ENCODE measurements around the gene FAM240B. TPM values are rescaled to one million over a fixed set of nuclear protein-coding genes. Genes with fewer than 3 reads are reported as not detected.

Gene FAM240B
- total RNA-seq, 1 experiment from 2014 or later: not detected

GRCh38 chr9:38685535-38685934, 34.4 kb downstream of the FAM240B start:
- H3T11ph ChIP-seq (ENCODE audit: low read length): no peak overlapping the region
- H3K23ac ChIP-seq (ENCODE audit: insufficient read length, low read depth, low read length): no peak overlapping the region
- no peaks in the 10 kb centered on the region for H4K20me1 ChIP-seq (ENCODE audit: control insufficient read depth, insufficient read depth, insufficient read length)
- no peaks in the 10 kb centered on the region for H3K9me3 Mint-ChIP-seq
- H3K27me3 ChIP-seq (ENCODE audit: insufficient read depth, low read length): no peaks in the 10 kb centered on the region
- no peak overlapping the region for H2BK15ac ChIP-seq (ENCODE audit: low read depth, low read length)
- H3K4me3 Mint-ChIP-seq: peak overlapping the region in 1 of 2 experiments; percentile 13; a peak in 1 of 5 replicates
- H3K14ac ChIP-seq (ENCODE audit: insufficient read depth, low read length): no peak overlapping the region
- H3K27me3 Mint-ChIP-seq (ENCODE audit: low read depth): no peaks in the 10 kb centered on the region
- peak overlapping the region; percentile 68 to 92 (median 89) for H3K27ac Mint-ChIP-seq
- H2BK12ac ChIP-seq (ENCODE audit: insufficient read length, low read depth, low read length): no peak overlapping the region
- no peak overlapping the region for H3K56ac ChIP-seq (ENCODE audit: insufficient read length, low read depth, low read length)
- H4K5ac ChIP-seq (ENCODE audit: insufficient read length, low read depth, low read length): no peak overlapping the region
- peaks cover 80 to 84% of the 10 kb centered on the region in 2 experiments for H3K4me1 Mint-ChIP-seq
- no peak overlapping the region for H3K27ac ChIP-seq (ENCODE audit: insufficient read length, low read depth, low read length)
- no peak overlapping the region for H3K9ac ChIP-seq (ENCODE audit: extremely low read depth, insufficient read length, low read length)
- no peak for TF ChIP-seq CTCF (conservative IDR thresholded peaks at IDR 0.05)
- no peak overlapping the region for H3K18ac ChIP-seq (ENCODE audit: insufficient read length, low read depth, low read length)
- H2BK20ac ChIP-seq (ENCODE audit: low read depth, low read length, poor library complexity, severe bottlenecking): no peak overlapping the region
- no peak overlapping the region for H2BK5ac ChIP-seq (ENCODE audit: insufficient read length, low read length)
- H3K79me1 ChIP-seq (ENCODE audit: insufficient read depth, low read depth, low read length, poor library complexity, severe bottlenecking): no peaks in the 10 kb centered on the region
- H3K79me2 ChIP-seq (ENCODE audit: insufficient read depth, low read length): no peaks in the 10 kb centered on the region
- no peak overlapping the region for H3K4ac ChIP-seq (ENCODE audit: low read depth, low read length)
- no peaks in the 10 kb centered on the region for H3K9me3 ChIP-seq (ENCODE audit: control insufficient read depth, low read depth, low read length)
- no peak overlapping the region for H2BK120ac ChIP-seq (ENCODE audit: low read depth, low read length, poor library complexity, severe bottlenecking)
- no peaks in the 10 kb centered on the region for H3K36me3 Mint-ChIP-seq (ENCODE audit: insufficient read depth in 1 of 3, low read depth in 3 of 3)
- no peak overlapping the region for H3K4me2 ChIP-seq (ENCODE audit: insufficient read depth, insufficient read length, low read length)
- H4K91ac ChIP-seq (ENCODE audit: insufficient read length, low read depth, low read length): no peak overlapping the region
- H2AK5ac ChIP-seq (ENCODE audit: insufficient read length, low read length): no peak overlapping the region
- peaks cover 30% of the 10 kb centered on the region for H3K4me1 ChIP-seq (ENCODE audit: insufficient read depth, low read length)
- DNase-seq: no peak
- WGBS (ENCODE audit: extremely low coverage, insufficient read length, low lambda C conversion rate): no CpG with 5 or more reads among the region's 2 CpGs
- no peaks in the 10 kb centered on the region for H3K23me2 ChIP-seq (ENCODE audit: insufficient read length, low read depth, low read length, poor library complexity, severe bottlenecking)
- H2AFZ ChIP-seq (ENCODE audit: low read length): no peak overlapping the region
- H4K8ac ChIP-seq (replicated peaks; ENCODE audit: insufficient read length, low read depth, low read length): no peak overlapping the region
